GM18508 (cell line): ENCODE results near the gene GJD2.

Experiments
- ATAC-seq: cut with Tn5 transposase; IDR thresholded peaks from one replicate; pipeline ENCODE4 v1.9.1; 2021; ENCODE audit warnings: moderate number of reproducible peaks; ENCODE audit not compliant: insufficient read depth, unreplicated experiment

The GJD2 gene

GRCh38 chr15:34776606-34777105 is 21.9 kb upstream of the GJD2 start:
- ATAC-seq, result no peak

DNA sequence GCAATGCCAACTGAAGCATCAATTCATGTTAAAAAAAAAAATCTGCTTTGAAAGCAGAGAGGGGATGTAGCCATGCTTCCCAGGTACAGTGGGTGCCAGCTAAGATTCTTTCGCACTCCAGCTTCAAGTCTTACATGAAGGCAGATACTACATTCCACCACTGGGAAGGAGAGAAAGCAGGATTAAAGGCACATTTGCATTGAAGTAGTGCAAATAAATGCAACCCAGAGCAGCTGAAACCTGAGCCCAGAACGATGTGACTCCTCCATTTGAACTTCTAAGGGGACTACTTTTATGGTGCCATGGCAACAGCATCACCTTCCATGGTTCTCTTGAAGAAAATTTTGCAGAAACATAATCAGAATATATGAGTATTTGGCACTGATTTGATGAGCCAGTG is 19.1 kb upstream of the GJD2 start:
- no peak for ATAC-seq

- no peak for ATAC-seq
Measured at GRCh38 chr15:34773013-34773412, 18.2 kb upstream of the GJD2 start.

DNA sequence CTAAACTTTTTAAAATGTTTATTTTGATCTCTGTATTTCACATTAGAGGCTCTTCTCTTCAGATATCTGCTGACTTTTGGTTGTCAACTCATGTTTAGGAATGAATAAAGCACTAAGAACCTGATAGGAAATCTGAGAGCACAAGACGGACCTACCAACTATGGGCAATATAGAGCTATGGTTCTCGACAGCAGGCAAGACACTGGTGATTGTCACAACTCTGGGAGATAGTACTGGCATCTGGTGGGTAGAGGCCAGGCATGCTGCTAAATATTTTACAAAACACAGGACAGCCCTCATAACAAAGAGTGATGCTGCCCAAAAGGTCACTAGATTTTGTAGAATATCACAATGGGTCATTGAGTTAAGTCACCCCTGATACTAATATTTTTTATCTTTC is 17.5 kb upstream of the GJD2 start:
- ATAC-seq, result no peak

DNA sequence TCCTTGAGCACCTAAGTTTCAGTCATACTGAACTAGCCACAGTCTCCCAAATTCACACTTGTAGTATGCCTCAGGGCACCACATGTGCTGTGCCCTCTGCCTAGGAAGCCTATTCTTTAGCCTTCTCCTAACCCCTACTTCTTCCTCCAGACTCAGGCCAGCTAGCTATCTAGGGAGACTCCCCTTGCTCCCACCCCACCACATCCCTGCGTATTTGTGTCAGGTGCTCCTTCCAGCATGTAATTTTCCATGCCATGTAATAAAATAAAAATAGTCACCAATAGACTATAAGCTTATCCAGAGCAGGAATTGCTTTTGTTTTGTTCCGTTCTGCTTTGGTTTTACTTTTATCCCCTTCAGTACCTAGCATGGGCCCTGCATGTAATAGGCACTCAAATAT is 14.9 kb upstream of the GJD2 start:
- no peak for ATAC-seq

GRCh38 chr15:34768530-34768929 is 13.7 kb upstream of the GJD2 start:
- ATAC-seq, result no peak

DNA sequence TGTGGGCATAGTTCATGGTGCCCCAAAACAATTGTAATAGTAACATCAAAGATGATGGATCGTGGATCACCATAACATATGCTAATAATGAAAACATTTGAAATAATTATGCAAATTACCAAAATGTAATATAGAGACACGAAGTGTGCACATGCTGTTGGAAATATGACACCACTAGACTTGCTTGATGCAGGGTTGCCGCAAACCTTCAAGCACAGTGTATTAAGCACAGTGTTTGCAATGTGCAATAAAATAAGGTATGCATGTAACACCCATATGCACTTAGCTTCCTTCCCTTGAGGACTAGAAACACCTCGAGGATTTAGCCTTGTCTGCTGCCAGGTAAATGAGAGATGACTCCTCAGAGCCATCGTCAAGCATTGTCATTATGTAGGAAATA is 10.9 kb upstream of the GJD2 start:
- no peak for ATAC-seq

- ATAC-seq, result no peak
Measured at GRCh38 chr15:34760909-34761308, 6.1 kb upstream of the GJD2 start.

DNA sequence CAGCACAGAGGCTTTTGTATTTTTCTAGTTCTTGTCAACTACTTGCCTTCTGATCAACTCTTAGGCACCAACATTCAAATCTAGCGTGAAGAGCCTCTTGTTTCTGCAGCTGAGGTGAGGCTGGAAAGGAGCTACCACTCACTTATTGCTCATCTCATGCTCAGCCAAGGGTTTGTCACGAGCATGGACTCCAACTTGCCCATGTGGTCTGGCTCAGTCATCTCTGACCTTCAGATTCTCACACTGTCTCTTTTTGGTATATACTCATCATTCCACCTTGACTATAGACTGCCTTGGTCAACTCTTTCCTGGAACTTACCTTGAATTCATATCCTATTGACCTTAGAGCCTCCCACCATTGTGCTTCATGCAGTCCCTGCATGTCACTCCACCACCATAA is 5.2 kb upstream of the GJD2 start:
- no peak for ATAC-seq

DNA sequence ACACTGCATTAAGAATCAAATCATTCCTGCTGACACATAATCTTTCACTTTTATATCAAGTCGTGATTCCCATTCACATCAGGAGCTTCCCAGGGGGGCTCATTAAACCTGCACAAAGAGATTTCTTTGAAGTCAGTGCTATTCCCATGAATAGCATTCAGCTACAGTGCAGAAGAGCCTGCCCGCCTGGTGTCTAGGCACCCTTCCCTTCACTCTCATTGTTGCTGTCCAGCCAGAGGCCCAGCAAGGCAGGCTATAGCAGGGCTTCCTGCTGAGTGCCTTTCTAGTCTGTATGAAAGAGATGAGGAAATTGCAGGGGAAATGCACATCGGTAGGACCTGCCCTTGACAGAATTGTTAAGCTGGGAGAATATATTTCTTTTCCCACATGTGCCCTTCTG is 4.5 kb upstream of the GJD2 start:
- ATAC-seq, result no peak

GRCh38 chr15:34757262-34757661 is 2.5 kb upstream of the GJD2 start:
- ATAC-seq, result no peak

GRCh38 chr15:34755419-34755773 is 598 bp upstream of the GJD2 start:
- ATAC-seq, result no peak

DNA sequence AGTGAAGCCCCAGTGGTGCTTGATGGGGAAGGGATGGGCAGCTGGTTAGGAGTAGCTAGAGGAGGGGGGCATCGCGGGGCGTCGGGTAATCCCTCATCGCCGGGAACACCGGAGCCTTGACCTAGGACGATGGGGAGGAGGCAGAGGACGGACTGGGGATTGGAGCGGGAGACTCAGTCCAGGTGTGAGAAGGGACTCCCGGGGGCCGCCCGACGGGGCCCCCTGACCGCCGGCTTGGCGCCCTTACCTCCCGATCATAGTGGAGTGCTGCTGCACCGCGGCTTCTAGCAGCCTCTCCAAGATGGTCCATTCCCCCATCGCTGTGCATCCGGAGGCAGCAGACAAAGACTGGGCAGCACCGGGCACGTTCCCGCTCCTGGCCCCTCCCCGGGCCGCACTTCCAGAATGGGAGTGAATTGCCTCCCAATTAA is 612 bp downstream of the GJD2 start:
- ATAC-seq, result no peak

GRCh38 chr15:34753236-34753894 is 1.4 kb downstream of the GJD2 start:
- no peak for ATAC-seq

DNA sequence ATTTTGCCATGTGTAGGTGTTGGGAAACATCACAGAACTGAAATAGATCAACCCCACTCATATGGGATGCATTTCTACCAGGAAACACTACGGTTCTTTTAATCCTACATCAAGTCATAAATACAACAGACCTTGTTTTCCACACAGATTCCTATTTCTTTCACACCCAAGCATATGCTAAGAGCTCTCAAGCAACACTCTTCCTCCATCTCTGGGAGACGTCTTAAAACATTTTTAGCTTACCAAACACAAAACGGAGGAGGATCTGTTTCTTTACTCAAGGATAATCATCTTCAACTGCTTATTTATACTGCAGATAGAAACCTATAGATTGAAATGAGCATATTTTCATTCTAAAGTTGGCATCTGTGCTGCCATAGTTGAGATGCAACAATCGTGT is 5.1 kb downstream of the GJD2 start:
- ATAC-seq, result no peak

GRCh38 chr15:34739346-34739745 is 15.5 kb downstream of the GJD2 start:
- ATAC-seq, result no peak

GRCh38 chr15:34738002-34738401 is 16.8 kb downstream of the GJD2 start:
- ATAC-seq, result no peak

DNA sequence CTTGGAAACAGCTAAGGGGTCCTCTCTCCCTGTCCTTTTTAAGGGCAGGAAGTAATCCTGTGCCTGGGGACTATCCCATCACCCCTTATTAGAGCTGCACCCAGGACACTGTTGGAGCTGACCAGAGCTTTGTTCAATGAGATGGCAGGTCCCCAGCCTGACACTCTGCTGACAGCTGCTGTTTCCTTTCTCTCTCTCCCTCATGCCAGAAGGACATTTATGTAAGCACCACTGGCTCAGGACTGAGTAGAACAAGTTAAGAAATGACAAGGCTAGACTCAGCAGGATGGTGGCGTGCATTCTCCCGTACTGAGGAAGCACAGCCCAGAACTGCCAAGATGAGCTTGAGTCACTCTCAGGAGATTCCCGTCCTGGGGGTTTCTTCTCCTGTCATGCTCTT is 17.3 kb downstream of the GJD2 start:
- no peak for ATAC-seq

- ATAC-seq, result no peak
Measured at GRCh38 chr15:34734303-34734702, 20.5 kb downstream of the GJD2 start.

- no peak for ATAC-seq
Measured at GRCh38 chr15:34733621-34734020, 21.2 kb downstream of the GJD2 start.

DNA sequence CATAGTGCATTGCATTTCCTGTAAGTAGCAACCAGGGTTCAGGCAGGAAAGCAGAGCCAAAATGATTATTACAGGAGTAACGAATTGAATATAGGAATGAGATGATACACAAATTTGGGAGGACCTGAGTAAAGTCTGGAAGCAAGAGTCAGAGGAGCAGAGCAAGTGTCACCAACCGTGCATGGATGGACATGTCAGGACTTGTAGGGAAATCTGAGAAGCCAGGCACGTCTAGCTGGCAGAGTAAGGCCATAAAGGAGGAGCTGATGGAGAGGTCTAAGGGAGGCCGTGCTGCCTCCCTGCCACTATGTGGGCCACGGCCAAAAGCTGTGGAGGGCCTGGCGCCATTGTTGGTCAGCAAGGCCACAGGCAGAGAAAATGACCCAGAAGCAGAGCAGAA is 22.4 kb downstream of the GJD2 start:
- ATAC-seq, result no peak

GRCh38 chr15:34730701-34731100 is 24.1 kb downstream of the GJD2 start:
- no peak for ATAC-seq

GRCh38 chr15:34729886-34730285 is 24.9 kb downstream of the GJD2 start:
- ATAC-seq, result no peak
